Urinary bladder (tissue), 4 donors: ENCODE data around the gene MPP2. TPM values are rescaled to one million over a fixed set of nuclear protein-coding genes. Genes with fewer than 3 reads are reported as not detected.
A peak's percentile ranks its signal among the peaks of the same experiment; 100 is the strongest.

ENCODE experiments used
- DNase-seq: peaks from one replicate; pipeline ENCODE4 v3.0.0-alpha.2; 2015; ENCODE audit errors: extremely low spot score
- H3K27ac ChIP-seq: one replicate; pipeline ENCODE4 v1.5.1; 2013; ENCODE audit warnings: low read depth, mild to moderate bottlenecking, moderate library complexity
- H3K36me3 ChIP-seq: one replicate; pipeline ENCODE4 v1.6.1; 2013; ENCODE audit warnings: mild to moderate bottlenecking, moderate library complexity; ENCODE audit not compliant: insufficient read depth
- H3K4me1 ChIP-seq: one replicate; pipeline ENCODE4 v1.6.1; 2013; ENCODE audit warnings: mild to moderate bottlenecking, moderate library complexity; ENCODE audit not compliant: insufficient read depth
- H3K4me3 ChIP-seq: one replicate; pipeline ENCODE4 v1.5.1; 2013; ENCODE audit warnings: low read depth, low read length
- WGBS: extraction: QIAGEN DNeasy Blood & Tissue Kit; methylation state at CpG from one replicate; pipeline ENCODE4 v1.1.7; 2013; 5-methylcytosine and 5-hydroxymethylcytosine counted together
- polyA plus RNA-seq: library from polyadenylated mRNA; stranded (reverse); fragments of 200-250 nt; gene quantifications from one replicate; pipeline ENCODE4 v1.2.3, GENCODE V29; 2013
- total RNA-seq: library from RNA; depleted of rRNA; stranded (reverse); fragments of >200 nt; gene quantifications from one replicate; pipeline ENCODE4 v1.2.3, GENCODE V29; 2014
- donor health status: healthy with polysubstance abuse.
- donor health status: healthy.

Gene MPP2
- total and polyA plus RNA-seq, 2 donors, result 3.7 to 14.9 TPM

GRCh38 chr17:43832168-43832975, 75.0 kb downstream of the MPP2 start:
- DNase-seq, result no peak
- 11% methylated on average over 44 of the region's 51 CpGs for WGBS
- Histone ChIP-seq H3K4me1 (no peaks in the 10 kb centered on the region), H3K4me3 (peak overlapping the region; percentile 70), H3K27ac (no peak overlapping the region), H3K36me3 (no peaks in the 10 kb centered on the region)

DNA sequence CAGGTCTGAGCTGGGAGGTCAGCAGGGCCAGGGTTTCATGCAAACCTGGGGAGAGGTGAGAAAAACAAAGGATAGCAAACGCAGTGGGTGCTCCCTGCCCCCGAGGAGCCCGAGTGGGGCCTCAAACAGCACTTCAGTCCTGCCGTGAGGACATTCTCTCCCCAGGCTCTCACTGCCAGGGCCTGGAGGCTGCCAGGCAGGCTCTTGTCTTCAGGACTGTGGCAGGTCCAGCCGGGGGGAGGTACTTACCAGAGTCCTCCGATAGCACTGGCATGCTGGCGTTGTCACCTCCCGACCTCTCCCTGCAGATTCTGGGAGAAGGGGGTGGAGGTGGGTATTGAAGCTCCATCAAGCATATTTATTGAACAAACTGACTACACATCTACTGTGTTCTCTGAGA, 75.7 kb downstream of the MPP2 start:
- no peaks in the 10 kb centered on the region for H3K4me1 ChIP-seq
- H3K36me3 ChIP-seq, result no peaks in the 10 kb centered on the region
- no peak overlapping the region for H3K4me3 ChIP-seq
- no peak for DNase-seq
- H3K27ac ChIP-seq, result no peak overlapping the region
- WGBS, result 86% methylated on average over 8 of the region's 8 CpGs

DNA sequence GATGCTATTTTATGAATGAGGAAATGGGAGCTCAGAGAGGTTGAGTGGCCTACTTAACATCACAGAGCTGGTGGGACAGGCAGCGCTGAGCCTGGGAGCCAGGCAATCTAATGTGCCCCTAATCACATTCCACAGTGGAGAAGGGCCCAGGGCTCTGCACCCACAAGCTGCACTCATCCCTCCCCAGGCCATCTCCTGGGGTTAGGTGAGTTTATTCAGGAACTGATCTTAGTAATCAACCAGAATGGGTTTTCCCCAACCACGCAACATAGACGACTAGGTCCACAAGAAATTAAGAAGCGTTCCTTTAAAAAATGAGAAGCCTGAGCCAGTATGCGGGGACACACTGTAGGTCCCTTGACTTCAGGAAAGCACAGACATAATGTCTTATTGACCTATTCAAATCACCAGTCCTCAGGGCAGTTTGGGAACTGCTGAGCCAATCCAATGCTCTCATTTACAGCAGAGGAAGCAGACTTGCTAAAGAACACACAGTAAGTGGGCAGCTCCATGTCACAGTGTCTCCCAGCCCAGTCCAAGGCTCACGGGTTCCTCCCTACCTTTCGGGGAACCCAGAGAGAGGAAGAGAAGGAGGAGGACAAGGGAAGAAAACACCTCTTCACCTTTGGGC, 76.7 kb downstream of the MPP2 start:
- Histone ChIP-seq H3K4me3 (no peak overlapping the region), H3K36me3 (no peaks in the 10 kb centered on the region), H3K27ac (no peak overlapping the region), H3K4me1 (no peaks in the 10 kb centered on the region)
- DNase-seq, result no peak
- 95% methylated on average over 7 of the region's 7 CpGs for WGBS

- no peaks in the 10 kb centered on the region for H3K36me3 ChIP-seq
- H3K4me1 ChIP-seq, result no peaks in the 10 kb centered on the region
- no peak overlapping the region for H3K27ac ChIP-seq
- DNase-seq, result no peak
- no peak overlapping the region for H3K4me3 ChIP-seq
- WGBS, result 95% methylated on average over 14 of the region's 14 CpGs
Measured at GRCh38 chr17:43829738-43830137, 77.6 kb downstream of the MPP2 start.

- WGBS, result 94% methylated on average over 9 of the region's 9 CpGs
- Histone ChIP-seq H3K27ac (no peak overlapping the region), H3K36me3 (no peaks in the 10 kb centered on the region), H3K4me1 (no peaks in the 10 kb centered on the region), H3K4me3 (no peak overlapping the region)
- DNase-seq, result no peak
Measured at GRCh38 chr17:43827596-43827995, 79.7 kb downstream of the MPP2 start.

GRCh38 chr17:43826206-43826605, 81.1 kb downstream of the MPP2 start:
- no peaks in the 10 kb centered on the region for H3K4me1 ChIP-seq
- H3K4me3 ChIP-seq, result no peak overlapping the region
- H3K36me3 ChIP-seq, result no peaks in the 10 kb centered on the region
- no peak overlapping the region for H3K27ac ChIP-seq
- 93% methylated on average over 7 of the region's 7 CpGs for WGBS
- no peak for DNase-seq

DNA sequence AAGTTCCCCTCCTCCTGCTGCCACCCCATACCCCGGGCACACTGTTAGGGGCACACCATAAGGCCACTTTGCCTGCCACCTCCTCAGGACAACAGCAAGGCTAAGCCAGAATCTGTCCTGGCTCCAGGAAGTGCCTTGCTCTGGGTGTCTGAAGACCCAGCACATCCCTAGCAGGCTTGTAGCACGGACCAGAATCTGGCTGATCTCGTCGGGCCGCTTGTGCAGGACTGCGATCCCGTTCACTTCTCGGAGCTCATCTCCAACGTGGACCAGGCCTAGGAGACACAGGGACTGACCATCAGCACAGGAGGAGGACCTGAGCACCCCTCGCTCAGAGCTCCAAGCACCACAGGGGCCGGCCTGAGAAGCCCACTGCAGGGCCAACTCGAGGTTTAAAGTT, 81.8 kb downstream of the MPP2 start:
- 93% methylated on average over 12 of the region's 12 CpGs for WGBS

More for the DNA sequence above, 81.8 kb downstream of the MPP2 start:
- no peak overlapping the region for H3K27ac ChIP-seq
- no peak for DNase-seq
- no peak overlapping the region for H3K4me3 ChIP-seq
- H3K36me3 ChIP-seq, result no peaks in the 10 kb centered on the region
- no peaks in the 10 kb centered on the region for H3K4me1 ChIP-seq

Other genes starting within 250 kb of the MPP2 start
- gene MEOX1, start 245.6 kb downstream of the MPP2 start, total RNA-seq, result 11.6 TPM
- gene MEOX1, start 245.6 kb downstream of the MPP2 start, polyA plus RNA-seq, result 9.3 TPM
- 0.21 TPM for gene SOST, start 148.7 kb downstream of the MPP2 start, total RNA-seq
- gene SOST, start 148.7 kb downstream of the MPP2 start, polyA plus RNA-seq, result not detected
- gene DUSP3, start 128.6 kb downstream of the MPP2 start, total RNA-seq, result 44.5 TPM
- 73.9 TPM for gene DUSP3, start 128.6 kb downstream of the MPP2 start, polyA plus RNA-seq
- gene CFAP97D1, start 127.1 kb downstream of the MPP2 start, total RNA-seq, result not detected
- 0.05 TPM for gene CFAP97D1, start 127.1 kb downstream of the MPP2 start, polyA plus RNA-seq
- gene MPP3, start 74.4 kb downstream of the MPP2 start, total RNA-seq, result 12.1 TPM
- 5.4 TPM for gene MPP3, start 74.4 kb downstream of the MPP2 start, polyA plus RNA-seq
- 0.58 TPM for gene CD300LG, start 60.4 kb downstream of the MPP2 start, total RNA-seq
- gene CD300LG, start 60.4 kb downstream of the MPP2 start, polyA plus RNA-seq, result 3.4 TPM
- gene PPY, start 34.9 kb upstream of the MPP2 start, total RNA-seq, result not detected
- not detected for gene PPY, start 34.9 kb upstream of the MPP2 start, polyA plus RNA-seq
- gene PYY, start 46.4 kb upstream of the MPP2 start, total RNA-seq, result not detected
- not detected for gene PYY, start 46.4 kb upstream of the MPP2 start, polyA plus RNA-seq
- gene NAGS, start 97.1 kb upstream of the MPP2 start, total RNA-seq, result 0.90 TPM
- gene NAGS, start 97.1 kb upstream of the MPP2 start, polyA plus RNA-seq, result 2.1 TPM
- gene TMEM101, start 107.4 kb upstream of the MPP2 start, total RNA-seq, result 39.0 TPM
- gene TMEM101, start 107.4 kb upstream of the MPP2 start, polyA plus RNA-seq, result 39.7 TPM
- gene LSM12, start 159.1 kb upstream of the MPP2 start, total RNA-seq, result 17.2 TPM
- gene LSM12, start 159.1 kb upstream of the MPP2 start, polyA plus RNA-seq, result 20.9 TPM
- 10.5 TPM for gene G6PC3, start 163.2 kb upstream of the MPP2 start, total RNA-seq
- gene G6PC3, start 163.2 kb upstream of the MPP2 start, polyA plus RNA-seq, result 86.1 TPM
- 26.9 TPM for gene HDAC5, start 216.1 kb upstream of the MPP2 start, total RNA-seq
- 43.3 TPM for gene HDAC5, start 216.1 kb upstream of the MPP2 start, polyA plus RNA-seq
- 1.5 TPM for gene HROB, start 234.4 kb upstream of the MPP2 start, total RNA-seq
- 0.87 TPM for gene HROB, start 234.4 kb upstream of the MPP2 start, polyA plus RNA-seq